Duodenal mucosa (tissue), 2 donors: ENCODE measurements around the gene PIP4K2C.
"Not testable (repeated sequence)": the region's sequence is repeated elsewhere in the genome, so short reads cannot be mapped to it uniquely, and the experiment has no call there.

Experiments used
- H3K27ac ChIP-seq: one replicate; pipeline ENCODE4 v1.7.0; 2013; ENCODE audit warnings: low read depth, low read length
- H3K27me3 ChIP-seq, 2 donors: one replicate each; pipeline ENCODE4 v1.7.0; 2013; ENCODE audit warnings: low read length in 2 of 2, control low read depth in 1 of 2; ENCODE audit not compliant: insufficient read depth in 2 of 2, control insufficient read depth in 1 of 2
- H3K36me3 ChIP-seq, 2 donors: one replicate each; pipeline ENCODE4 v1.7.0; 2013; ENCODE audit warnings: low read length in 2 of 2, control low read depth in 1 of 2; ENCODE audit not compliant: insufficient read depth in 2 of 2, control insufficient read depth in 1 of 2
- H3K4me1 ChIP-seq, 2 donors: one replicate each; pipeline ENCODE4 v1.7.0; 2013; ENCODE audit warnings: low read length in 2 of 2, control low read depth in 1 of 2; ENCODE audit not compliant: insufficient read depth in 2 of 2, control insufficient read depth in 1 of 2
- H3K4me3 ChIP-seq, 2 donors: one replicate each; pipeline ENCODE4 v1.7.0; 2013; ENCODE audit warnings: low read length in 2 of 2, low read depth in 1 of 2
- H3K9ac ChIP-seq, 2 donors: one replicate each; pipeline ENCODE4 v1.7.0; 2013; ENCODE audit warnings: low read length in 2 of 2, low read depth in 1 of 2
- H3K9me3 ChIP-seq, 2 donors: one replicate each; pipeline ENCODE4 v1.7.0; 2013; ENCODE audit warnings: low read length in 2 of 2, control low read depth in 1 of 2; ENCODE audit not compliant: control insufficient read depth in 1 of 2

The PIP4K2C gene

DNA sequence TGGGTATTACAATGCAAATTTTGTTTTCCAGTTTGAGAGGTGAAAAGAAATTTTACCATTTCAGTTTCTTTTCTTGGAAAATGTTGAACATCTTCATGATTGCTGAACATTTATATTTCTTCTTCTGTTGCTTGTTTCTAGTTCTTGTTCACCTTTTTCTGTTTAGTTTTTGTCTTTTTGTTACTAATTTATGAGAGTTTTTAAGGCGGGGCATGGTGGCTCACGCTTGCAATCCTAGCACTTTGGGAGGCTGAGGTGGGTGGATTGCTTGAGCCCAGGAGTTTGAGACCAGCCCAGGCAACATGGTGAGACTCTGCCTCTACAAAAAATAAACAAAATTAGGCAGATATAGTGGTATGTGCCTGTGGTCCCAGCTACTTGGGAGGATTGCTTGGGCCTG is 30.5 kb upstream of the PIP4K2C start:
- Histone ChIP-seq H3K4me1 (no peaks in the 10 kb centered on the region), H3K9me3 (no peaks in the 10 kb centered on the region), H3K27ac (no peak overlapping the region), H3K9ac (no peak overlapping the region), H3K36me3 (no peaks in the 10 kb centered on the region), H3K27me3 (peaks cover 0 to 5% of the 10 kb centered on the region in 2 donors), H3K4me3 (no peak overlapping the region)

DNA sequence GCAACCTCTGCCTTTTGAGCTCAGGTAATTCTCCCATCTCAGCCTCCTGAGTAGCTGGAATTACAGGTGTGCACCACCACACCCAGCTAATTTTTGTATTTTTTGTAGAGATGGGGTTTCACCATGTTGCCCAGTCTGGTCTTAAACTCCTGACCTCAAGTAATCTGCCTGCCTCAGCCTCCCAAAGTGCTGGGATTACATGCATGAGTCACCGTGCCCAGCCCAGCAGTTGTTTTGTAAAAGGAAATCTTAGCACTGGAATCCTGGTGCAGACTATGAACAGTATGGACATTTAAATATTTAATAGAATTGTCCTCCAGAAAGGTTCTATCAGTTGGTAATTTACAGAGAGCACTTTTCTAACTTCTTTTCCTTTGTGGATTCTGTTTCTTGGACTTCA is 29.9 kb upstream of the PIP4K2C start:
- H3K36me3 ChIP-seq, H3K4me1 ChIP-seq, H3K9ac ChIP-seq, H3K4me3 ChIP-seq, H3K27ac ChIP-seq, H3K27me3 ChIP-seq, H3K9me3 ChIP-seq: not testable (repeated sequence)

DNA sequence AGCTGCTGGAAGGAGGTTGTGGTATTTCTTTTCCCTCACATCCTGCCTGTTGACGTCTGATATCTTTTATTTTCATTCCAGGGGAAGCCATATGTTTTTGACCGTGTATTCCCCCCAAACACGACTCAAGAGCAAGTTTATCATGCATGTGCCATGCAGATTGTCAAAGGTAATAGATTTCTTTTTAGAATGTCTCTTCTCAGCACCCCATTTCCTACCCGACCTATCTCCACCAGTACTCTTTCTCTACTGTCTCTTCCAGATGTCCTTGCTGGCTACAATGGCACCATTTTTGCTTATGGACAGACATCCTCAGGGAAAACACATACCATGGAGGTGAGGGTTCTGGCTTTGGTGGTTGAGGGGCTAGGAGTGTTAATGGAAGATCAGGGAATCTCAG is 27.6 kb upstream of the PIP4K2C start:
- H3K4me3 ChIP-seq, result no peak overlapping the region
- peaks cover 0 to 5% of the 10 kb centered on the region in 2 donors for H3K27me3 ChIP-seq
- H3K9ac ChIP-seq, result no peak overlapping the region
- no peaks in the 10 kb centered on the region for H3K9me3 ChIP-seq
- no peaks in the 10 kb centered on the region for H3K4me1 ChIP-seq
- H3K36me3 ChIP-seq, result no peaks in the 10 kb centered on the region
- no peak overlapping the region for H3K27ac ChIP-seq

DNA sequence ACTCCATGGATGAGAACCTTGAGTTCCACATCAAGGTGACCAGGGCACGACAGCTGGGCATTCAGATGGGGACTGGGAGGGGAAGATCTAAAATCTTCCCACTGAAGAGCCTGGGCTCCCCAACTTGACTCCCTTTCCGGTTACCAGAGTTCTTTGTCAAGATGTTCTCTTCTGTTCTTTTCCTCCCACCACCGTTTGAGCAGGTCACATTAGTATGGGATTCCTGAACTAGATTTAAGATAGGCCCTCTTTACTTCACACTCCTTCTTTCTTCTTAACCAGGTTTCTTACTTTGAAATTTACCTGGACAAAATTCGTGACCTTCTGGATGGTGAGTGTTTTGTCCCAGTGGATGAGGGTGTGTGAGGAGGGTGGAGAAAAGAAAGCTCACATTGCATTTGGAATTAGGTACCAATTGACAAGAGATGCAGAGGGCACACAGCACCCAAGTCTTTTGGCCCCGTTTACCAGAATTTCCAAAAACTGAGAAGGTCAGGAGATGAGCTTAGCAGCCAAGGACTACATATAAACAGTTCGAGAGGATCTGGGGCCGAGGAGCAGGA is 26.7 kb upstream of the PIP4K2C start:
- H3K9ac ChIP-seq, result no peak overlapping the region
- H3K4me1 ChIP-seq, result no peaks in the 10 kb centered on the region
- no peaks in the 10 kb centered on the region for H3K36me3 ChIP-seq
- no peak overlapping the region for H3K27ac ChIP-seq
- H3K4me3 ChIP-seq, result no peak overlapping the region
- peaks cover 0 to 5% of the 10 kb centered on the region in 2 donors for H3K27me3 ChIP-seq
- no peaks in the 10 kb centered on the region for H3K9me3 ChIP-seq

DNA sequence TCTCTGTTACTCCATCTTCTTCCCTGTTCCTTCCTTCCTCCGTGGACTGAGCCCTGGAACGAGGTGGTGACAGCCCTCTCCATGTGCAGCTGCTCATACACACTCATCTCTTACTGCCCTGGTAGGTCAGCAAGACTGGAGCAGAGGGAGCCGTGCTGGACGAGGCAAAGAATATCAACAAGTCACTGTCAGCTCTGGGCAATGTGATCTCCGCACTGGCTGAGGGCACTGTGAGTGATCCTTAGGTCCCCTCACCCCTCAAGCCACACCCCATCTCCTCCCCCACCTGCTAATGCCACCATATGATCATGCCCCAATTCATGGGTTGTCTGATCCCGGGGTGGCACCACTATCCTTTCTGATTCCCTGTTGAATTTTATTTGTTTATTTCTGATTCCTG is 22.2 kb upstream of the PIP4K2C start:
- no peak overlapping the region for H3K9ac ChIP-seq
- no peaks in the 10 kb centered on the region for H3K36me3 ChIP-seq
- no peak overlapping the region for H3K4me3 ChIP-seq
- no peaks in the 10 kb centered on the region for H3K4me1 ChIP-seq
- no peaks in the 10 kb centered on the region for H3K27me3 ChIP-seq
- H3K9me3 ChIP-seq, result no peaks in the 10 kb centered on the region
- no peak overlapping the region for H3K27ac ChIP-seq

DNA sequence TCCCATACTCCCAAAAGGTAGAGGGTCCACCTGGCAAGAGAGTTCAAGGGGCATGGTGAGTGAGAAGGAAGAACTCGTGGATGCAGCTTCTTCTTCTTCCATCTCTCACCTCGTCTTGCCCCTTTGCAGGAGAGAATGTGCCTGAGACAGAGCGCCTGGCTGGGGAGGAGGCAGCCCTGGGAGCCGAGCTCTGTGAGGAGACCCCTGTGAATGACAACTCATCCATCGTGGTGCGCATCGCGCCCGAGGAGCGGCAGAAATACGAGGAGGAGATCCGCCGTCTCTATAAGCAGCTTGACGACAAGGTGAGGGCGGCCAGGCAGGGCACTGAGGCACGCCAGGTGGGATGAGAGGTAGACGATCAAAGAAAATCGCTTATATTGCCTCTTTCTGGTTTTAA is 21.1 kb upstream of the PIP4K2C start:
- Histone ChIP-seq H3K4me3 (no peak overlapping the region), H3K27me3 (no peaks in the 10 kb centered on the region), H3K9me3 (no peaks in the 10 kb centered on the region), H3K4me1 (no peaks in the 10 kb centered on the region), H3K27ac (no peak overlapping the region), H3K9ac (no peak overlapping the region), H3K36me3 (no peaks in the 10 kb centered on the region)

DNA sequence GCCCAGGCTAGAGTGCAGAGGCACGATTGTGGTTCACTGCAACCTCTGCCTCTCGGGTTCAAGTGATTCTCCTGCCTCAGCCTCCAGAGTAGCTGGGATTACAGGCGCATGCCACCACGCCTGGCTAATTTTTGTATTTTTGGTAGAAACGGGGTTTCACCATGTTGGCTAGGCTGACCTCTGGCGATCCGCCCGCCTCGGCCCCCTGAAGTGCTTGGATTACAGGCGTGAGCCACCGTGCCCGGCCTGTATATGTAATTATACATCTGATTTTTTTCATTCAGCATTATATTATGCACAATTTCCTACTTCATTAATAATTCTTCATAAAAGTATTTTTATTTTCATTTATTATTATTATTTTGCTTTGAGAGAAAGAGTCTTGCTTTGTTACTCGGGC is 20.6 kb upstream of the PIP4K2C start:
- H3K27ac ChIP-seq, H3K4me1 ChIP-seq, H3K36me3 ChIP-seq: not testable (repeated sequence)

DNA sequence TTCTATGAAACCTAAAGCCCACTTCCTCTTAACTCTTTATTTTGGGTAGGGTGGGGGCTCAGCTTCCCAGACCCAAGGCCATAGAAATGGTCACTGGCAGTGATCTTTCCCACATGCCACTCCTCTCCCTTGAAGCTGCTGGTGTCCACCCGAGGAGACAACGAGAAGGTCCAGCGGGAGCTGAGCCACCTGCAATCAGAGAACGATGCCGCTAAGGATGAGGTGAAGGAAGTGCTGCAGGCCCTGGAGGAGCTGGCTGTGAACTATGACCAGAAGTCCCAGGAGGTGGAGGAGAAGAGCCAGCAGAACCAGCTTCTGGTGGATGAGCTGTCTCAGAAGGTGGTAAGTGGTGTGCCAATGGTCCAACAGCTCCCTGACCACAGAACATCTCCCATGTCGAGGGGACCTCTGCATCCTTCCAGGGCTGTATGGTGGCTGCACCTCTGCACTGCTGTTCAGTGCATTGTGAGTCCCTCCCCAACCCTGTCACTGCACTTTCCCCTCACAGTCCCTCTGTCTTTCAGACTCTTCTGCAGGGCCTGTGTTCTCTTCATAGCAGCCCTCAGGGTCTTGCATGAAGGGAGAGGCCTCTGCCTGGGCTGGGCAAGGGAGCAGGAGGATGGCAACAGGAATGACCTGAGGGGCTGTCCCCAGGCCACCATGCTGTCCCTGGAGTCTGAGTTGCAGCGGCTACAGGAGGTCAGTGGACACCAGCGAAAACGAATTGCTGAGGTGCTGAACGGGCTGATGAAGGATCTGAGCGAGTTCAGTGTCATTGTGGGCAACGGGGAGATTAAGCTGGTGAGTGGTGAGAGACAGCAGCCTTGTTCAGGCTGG is 18.8 kb upstream of the PIP4K2C start:
- no peak overlapping the region for H3K9ac ChIP-seq
- no peaks in the 10 kb centered on the region for H3K27me3 ChIP-seq
- no peak overlapping the region for H3K4me3 ChIP-seq
- H3K9me3 ChIP-seq, result no peaks in the 10 kb centered on the region
- no peaks in the 10 kb centered on the region for H3K36me3 ChIP-seq
- no peak overlapping the region for H3K27ac ChIP-seq
- no peaks in the 10 kb centered on the region for H3K4me1 ChIP-seq

More for the DNA sequence above, 20.6 kb upstream of the PIP4K2C start:
- H3K9ac ChIP-seq, H3K9me3 ChIP-seq, H3K4me3 ChIP-seq, H3K27me3 ChIP-seq: not testable (repeated sequence)

DNA sequence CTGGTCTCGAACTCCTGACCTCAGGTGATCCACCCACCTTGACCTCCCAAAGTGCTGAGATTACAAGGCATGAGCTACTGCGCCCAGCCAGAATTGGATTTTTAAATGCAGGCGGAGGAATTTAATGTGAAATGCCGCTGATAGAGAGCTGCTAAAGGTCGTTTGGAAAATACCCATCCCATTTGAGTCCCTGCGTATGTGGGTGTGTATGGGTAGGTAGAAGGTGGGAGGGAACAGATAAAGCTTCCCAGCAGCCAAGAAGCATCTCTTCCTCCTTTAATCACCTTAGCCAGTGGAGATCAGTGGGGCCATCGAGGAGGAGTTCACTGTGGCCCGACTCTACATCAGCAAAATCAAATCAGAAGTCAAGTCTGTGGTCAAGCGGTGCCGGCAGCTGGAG is 16.2 kb upstream of the PIP4K2C start:
- H3K9me3 ChIP-seq, result no peaks in the 10 kb centered on the region
- no peaks in the 10 kb centered on the region for H3K27me3 ChIP-seq
- H3K9ac ChIP-seq, result no peak overlapping the region
- no peak overlapping the region for H3K27ac ChIP-seq
- H3K4me1 ChIP-seq, result peaks cover 0 to 5% of the 10 kb centered on the region in 2 donors
- H3K4me3 ChIP-seq, result no peak overlapping the region
- no peaks in the 10 kb centered on the region for H3K36me3 ChIP-seq

DNA sequence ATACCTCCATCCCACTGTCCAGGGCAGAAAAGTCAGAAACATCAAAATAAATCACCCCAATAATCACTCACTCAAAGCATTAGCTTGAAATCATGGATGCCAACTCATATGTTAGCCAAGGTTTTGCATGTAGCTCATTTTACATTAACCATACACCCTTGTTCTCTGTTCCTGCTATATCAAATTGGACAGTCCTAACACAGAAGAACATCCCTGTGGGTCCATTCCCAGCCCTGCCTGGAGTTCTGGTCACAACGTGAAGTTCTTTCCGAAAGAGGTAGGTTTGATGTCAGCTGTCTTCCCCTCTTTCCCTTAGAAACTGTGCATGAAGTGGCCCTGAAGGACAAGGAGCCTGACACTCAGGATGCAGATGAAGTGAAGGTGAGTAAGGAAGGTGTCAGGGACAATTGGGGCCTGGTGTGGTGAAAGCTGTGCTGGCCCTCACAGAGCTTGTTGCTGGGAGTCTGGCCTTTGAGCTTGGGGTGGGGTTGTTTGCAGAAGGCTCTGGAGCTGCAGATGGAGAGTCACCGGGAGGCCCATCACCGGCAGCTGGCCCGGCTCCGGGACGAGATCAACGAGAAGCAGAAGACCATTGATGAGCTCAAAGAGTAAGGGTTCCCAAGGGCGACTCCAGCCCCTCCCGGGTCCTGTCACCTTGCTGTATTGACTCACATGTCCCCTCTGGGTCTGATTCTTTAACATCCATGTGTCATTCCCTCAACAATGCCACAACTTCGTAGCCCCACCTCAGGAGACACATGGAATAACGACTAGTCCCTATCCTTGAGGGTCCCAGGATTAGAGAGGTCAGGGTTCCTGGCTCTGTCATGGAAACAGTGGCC is 15.0 kb upstream of the PIP4K2C start:
- Histone ChIP-seq H3K9me3 (no peaks in the 10 kb centered on the region), H3K4me1 (peaks cover 0 to 7% of the 10 kb centered on the region in 2 donors), H3K27ac (no peak overlapping the region), H3K9ac (no peak overlapping the region), H3K36me3 (no peaks in the 10 kb centered on the region), H3K27me3 (no peaks in the 10 kb centered on the region), H3K4me3 (no peak overlapping the region)
